ENCODE results near the gene OR2J3. TPM values are rescaled to one million over a fixed set of nuclear protein-coding genes. Genes with fewer than 3 reads are reported as not detected.

The OR2J3 gene
- total RNA-seq, 1 experiment from 2014 or later: not detected

DNA sequence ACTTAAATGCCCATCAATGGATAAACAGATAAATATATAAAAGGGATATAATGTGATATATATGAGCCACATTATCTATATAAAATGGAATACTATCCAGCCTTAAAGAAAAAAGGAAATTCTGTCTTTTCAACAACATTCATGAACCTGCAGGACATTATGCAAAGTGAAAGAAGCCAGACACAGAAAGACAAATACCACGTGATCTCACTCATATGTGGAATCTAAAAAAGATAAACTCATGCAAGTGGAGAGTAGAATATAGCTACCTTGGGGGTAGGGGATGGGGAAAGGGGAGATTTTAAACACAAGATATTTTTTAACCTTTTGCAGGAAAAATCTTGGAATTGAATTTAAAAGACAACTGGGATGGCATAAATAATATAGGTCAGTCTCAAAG lies 10.1 kb upstream of the OR2J3 start (continued):
- no peak for TF ChIP-seq REST (IDR thresholded peaks at IDR 0.05; ENCODE audit: low read depth)

DNA sequence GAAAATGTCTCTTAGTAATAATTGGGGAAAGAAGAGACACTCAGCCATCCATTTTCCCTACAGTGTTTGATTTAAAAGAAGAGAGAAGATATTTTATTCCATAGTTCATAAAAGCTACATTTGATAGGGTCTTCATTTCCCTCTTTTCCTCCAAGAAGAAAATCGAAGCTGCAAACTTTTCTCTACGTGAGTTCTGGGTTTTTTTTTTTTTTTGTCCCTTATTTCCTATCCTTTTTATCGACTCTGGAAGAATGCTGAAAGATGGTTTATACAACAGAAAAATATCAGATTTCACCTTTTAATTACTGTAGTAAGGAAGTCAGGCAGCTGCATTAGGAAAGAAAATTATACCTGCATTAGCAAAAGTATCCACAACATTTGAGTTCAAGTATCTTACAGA lies 8.7 kb upstream of the OR2J3 start, which contains the start of gene OR2J1:
OR2J1 (plus strand) TSS at position 301 of the 400 bp plus-strand sequence. CDS start 1,453 bp downstream, outside the sequence.
- no TSS peak for BruUV-seq (replicated peaks)
- Histone ChIP-seq H2AFZ (ENCODE audit: low read depth, low read length, poor library complexity, severe bottlenecking) (no peak within 1 kb of the TSS), H3K9me2 (ENCODE audit: insufficient read depth) (no peaks in the 10 kb centered on the region), H3K9ac (ENCODE audit: low read length) (no peak within 1 kb of the TSS), H3K27ac (ENCODE audit: low read depth, low read length) (no peak within 1 kb of the TSS), H3K4me1 (ENCODE audit: control insufficient read depth in 1 of 2, insufficient read depth in 2 of 2, low read length in 2 of 2) (no peaks in the 10 kb centered on the region), H3K36me3 (ENCODE audit: control insufficient read depth in 1 of 2, insufficient read depth in 2 of 2, low read length in 2 of 2) (no peaks in the 10 kb centered on the region), H3K4me2 (ENCODE audit: low read length) (no peak within 1 kb of the TSS), H3K9me3 (ENCODE audit: control insufficient read depth in 1 of 2, insufficient read depth in 1 of 2, low read depth in 1 of 2, low read length in 2 of 2) (no peaks in the 10 kb centered on the region), H4K20me1 (ENCODE audit: insufficient read depth) (no peaks in the 10 kb centered on the region), H3K79me2 (ENCODE audit: insufficient read depth, low read length) (no peaks in the 10 kb centered on the region), H3K27me3 (ENCODE audit: insufficient read depth, low read length) (no peaks in the 10 kb centered on the region), H3K4me3 (replicated peaks in 1 of 2; ENCODE audit: low read depth in 1 of 2, low read length in 2 of 2) (no peak within 1 kb of the TSS)
- ATAC-seq: no peak
- intact Hi-C loops (cut with micrococcal nuclease): no loop called here
- ChIA-PET RAD21 (ENCODE audit: low non-redundant PET in 1 of 2, low total read pairs in 2 of 2, uncharacterized antibody in 2 of 2, unreplicated experiment in 2 of 2) (no interaction called here), CTCF (no interaction called here), POLR2A (interaction anchor here (0.6 kb wide), 1 partner anchor 15 kb away, joined by 3 read pairs; no protein-coding TSS in a partner anchor)
- TF ChIP-seq, protein P1, sequence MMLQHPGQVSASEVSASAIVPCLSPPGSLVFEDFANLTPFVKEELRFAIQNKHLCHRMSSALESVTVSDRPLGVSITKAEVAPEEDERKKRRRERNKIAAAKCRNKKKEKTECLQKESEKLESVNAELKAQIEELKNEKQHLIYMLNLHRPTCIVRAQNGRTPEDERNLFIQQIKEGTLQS (IDR thresholded peaks at IDR 0.05): no peak
- TF ChIP-seq SP1 (IDR thresholded peaks at IDR 0.05; ENCODE audit: low read depth) (no peak), YY1 (IDR thresholded peaks at IDR 0.05; ENCODE audit: extremely low read depth, insufficient replicate concordance, low read depth, low read length) (no peak), ZNF274 (IDR thresholded peaks at IDR 0.05; ENCODE audit: low read depth, low read length) (no peak), EZH2phosphoT487 (IDR thresholded peaks at IDR 0.05; ENCODE audit: borderline replicate concordance) (no peak)
- no peak for DNase-seq (ENCODE audit: low read depth, low spot score)

All from HCT116 (cell line).